ENCODE results near the gene PI4KA. TPM values are rescaled to one million over a fixed set of nuclear protein-coding genes. Genes with fewer than 3 reads are reported as not detected.

Gene PI4KA
- total and polyA plus RNA-seq, 2 donors from 2014 or later = 37.3 to 92.8 TPM

DNA sequence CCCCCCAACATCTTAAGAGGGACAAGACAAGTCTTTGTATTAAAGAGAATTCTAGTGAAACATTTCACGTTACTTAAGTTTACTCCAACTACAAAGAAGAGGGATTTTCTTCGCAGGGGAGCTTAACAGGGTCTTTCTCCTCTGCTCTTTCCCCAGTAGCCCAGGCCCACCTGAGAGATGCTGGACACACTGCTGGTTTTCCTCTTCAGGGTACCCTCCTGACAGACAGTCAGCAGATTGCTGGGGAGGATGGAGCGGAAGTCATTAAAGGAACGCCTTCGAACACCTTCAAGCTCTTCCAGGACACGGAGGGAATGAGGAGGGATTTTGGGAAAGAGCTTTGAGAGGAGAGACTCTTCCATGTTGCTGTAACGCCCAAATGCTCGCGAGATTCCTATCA is 39.1 kb downstream of the PI4KA start:
- Histone ChIP-seq H3K27ac (ENCODE audit: low read depth in 2 of 2, low read length in 2 of 2) (no peak overlapping the region), H3K9ac (ENCODE audit: low read length in 3 of 3) (no peak overlapping the region), H3K4me1 (ENCODE audit: control insufficient read depth in 2 of 3, insufficient read depth in 2 of 3, low read depth in 1 of 3, low read length in 3 of 3) (no peaks in the 10 kb centered on the region), H3K36me3 (ENCODE audit: control insufficient read depth in 2 of 3, insufficient read depth in 3 of 3, low read length in 3 of 3) (peaks cover 3 to 28% (median 18%) of the 10 kb centered on the region in 3 donors), H3K27me3 (ENCODE audit: control insufficient read depth, insufficient read depth, low read length) (no peaks in the 10 kb centered on the region), H3K9me3 (ENCODE audit: control insufficient read depth in 2 of 3, insufficient read depth in 1 of 3, low read length in 3 of 3) (no peaks in the 10 kb centered on the region), H3K4me3 (ENCODE audit: low read length in 3 of 3) (no peak overlapping the region)
- TF ChIP-seq, protein P1, sequence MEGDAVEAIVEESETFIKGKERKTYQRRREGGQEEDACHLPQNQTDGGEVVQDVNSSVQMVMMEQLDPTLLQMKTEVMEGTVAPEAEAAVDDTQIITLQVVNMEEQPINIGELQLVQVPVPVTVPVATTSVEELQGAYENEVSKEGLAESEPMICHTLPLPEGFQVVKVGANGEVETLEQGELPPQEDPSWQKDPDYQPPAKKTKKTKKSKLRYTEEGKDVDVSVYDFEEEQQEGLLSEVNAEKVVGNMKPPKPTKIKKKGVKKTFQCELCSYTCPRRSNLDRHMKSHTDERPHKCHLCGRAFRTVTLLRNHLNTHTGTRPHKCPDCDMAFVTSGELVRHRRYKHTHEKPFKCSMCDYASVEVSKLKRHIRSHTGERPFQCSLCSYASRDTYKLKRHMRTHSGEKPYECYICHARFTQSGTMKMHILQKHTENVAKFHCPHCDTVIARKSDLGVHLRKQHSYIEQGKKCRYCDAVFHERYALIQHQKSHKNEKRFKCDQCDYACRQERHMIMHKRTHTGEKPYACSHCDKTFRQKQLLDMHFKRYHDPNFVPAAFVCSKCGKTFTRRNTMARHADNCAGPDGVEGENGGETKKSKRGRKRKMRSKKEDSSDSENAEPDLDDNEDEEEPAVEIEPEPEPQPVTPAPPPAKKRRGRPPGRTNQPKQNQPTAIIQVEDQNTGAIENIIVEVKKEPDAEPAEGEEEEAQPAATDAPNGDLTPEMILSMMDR (IDR thresholded peaks at IDR 0.05; ENCODE audit: borderline replicate concordance, extremely low read depth, insufficient read depth) = no peak
- DNase-seq (no peak), FAIRE-seq (no peak)
- intact Hi-C loops (cut with DNase I) = no loop called here

DNA sequence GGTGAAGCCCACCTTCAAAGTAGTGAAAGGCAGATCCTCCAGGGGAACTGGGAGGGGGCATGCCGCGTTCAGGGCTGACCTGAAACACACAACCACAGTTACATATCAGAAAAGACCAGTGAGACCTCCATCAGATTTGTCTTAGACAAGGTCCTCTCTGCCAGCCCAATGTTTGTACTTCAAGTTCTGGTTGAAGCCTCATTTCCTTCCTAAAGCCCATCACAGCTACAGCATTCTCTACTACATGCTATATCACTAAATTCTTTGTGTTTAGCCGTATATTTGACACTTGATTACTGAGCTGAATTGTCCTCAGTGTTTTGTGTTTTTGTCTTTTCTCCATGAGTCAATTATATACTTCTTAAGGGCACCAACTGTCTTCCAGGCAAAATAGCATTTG is 40.1 kb downstream of the PI4KA start:
- TF ChIP-seq, protein P1 (IDR thresholded peaks at IDR 0.05; ENCODE audit: borderline replicate concordance, extremely low read depth, insufficient read depth) = no peak
- DNase-seq = no peak
- Histone ChIP-seq H3K9ac (ENCODE audit: low read length in 3 of 3) (no peak overlapping the region), H3K27ac (ENCODE audit: low read depth in 2 of 2, low read length in 2 of 2) (no peak overlapping the region), H3K4me1 (ENCODE audit: control insufficient read depth in 2 of 3, insufficient read depth in 2 of 3, low read depth in 1 of 3, low read length in 3 of 3) (no peaks in the 10 kb centered on the region), H3K36me3 (ENCODE audit: control insufficient read depth in 2 of 3, insufficient read depth in 3 of 3, low read length in 3 of 3) (peaks cover 3 to 21% (median 18%) of the 10 kb centered on the region in 3 donors), H3K9me3 (ENCODE audit: control insufficient read depth in 2 of 3, insufficient read depth in 1 of 3, low read length in 3 of 3) (no peaks in the 10 kb centered on the region), H3K27me3 (ENCODE audit: control insufficient read depth, insufficient read depth, low read length) (no peaks in the 10 kb centered on the region), H3K4me3 (ENCODE audit: low read length in 3 of 3) (no peak overlapping the region)
- intact Hi-C loops (cut with DNase I) = no loop called here
- FAIRE-seq = no peak

DNA sequence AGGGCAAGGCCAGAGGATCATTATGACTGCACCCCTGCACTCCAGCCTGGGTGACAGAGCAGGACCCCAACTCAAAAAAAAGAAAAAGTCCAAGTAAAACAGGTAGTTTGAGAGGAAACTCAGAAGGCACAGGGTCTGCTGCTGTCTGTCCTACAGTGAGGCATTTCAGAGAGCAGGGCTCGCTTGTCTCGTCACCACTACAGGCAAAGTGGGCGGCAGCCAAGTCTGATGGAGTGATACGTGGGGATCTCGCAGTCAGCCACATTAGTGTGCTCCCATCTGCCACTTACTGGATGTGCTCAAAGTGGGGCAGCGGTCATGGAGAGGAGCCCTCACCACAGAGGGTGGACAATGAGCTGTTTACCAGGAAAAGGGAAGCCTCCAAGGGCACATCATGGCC is 42.1 kb downstream of the PI4KA start:
- peaks cover 3 to 20% (median 19%) of the 10 kb centered on the region in 3 donors for H3K36me3 ChIP-seq (ENCODE audit: control insufficient read depth in 2 of 3, insufficient read depth in 3 of 3, low read length in 3 of 3)
- H3K9me3 ChIP-seq (ENCODE audit: control insufficient read depth in 2 of 3, insufficient read depth in 1 of 3, low read length in 3 of 3) = no peaks in the 10 kb centered on the region
- no peak overlapping the region for H3K9ac ChIP-seq (ENCODE audit: low read length in 3 of 3)
- H3K4me1 ChIP-seq (ENCODE audit: control insufficient read depth in 2 of 3, insufficient read depth in 2 of 3, low read depth in 1 of 3, low read length in 3 of 3) = no peaks in the 10 kb centered on the region
- H3K4me3 ChIP-seq (ENCODE audit: low read length in 3 of 3) = no peak overlapping the region
- DNase-seq = no peak
- no peak overlapping the region for H3K27ac ChIP-seq (ENCODE audit: low read depth in 2 of 2, low read length in 2 of 2)
- no peaks in the 10 kb centered on the region for H3K27me3 ChIP-seq (ENCODE audit: control insufficient read depth, insufficient read depth, low read length)
- intact Hi-C loops (cut with DNase I) = no loop called here
- TF ChIP-seq, protein P1 (IDR thresholded peaks at IDR 0.05; ENCODE audit: borderline replicate concordance, extremely low read depth, insufficient read depth) = no peak
- no peak for FAIRE-seq

DNA sequence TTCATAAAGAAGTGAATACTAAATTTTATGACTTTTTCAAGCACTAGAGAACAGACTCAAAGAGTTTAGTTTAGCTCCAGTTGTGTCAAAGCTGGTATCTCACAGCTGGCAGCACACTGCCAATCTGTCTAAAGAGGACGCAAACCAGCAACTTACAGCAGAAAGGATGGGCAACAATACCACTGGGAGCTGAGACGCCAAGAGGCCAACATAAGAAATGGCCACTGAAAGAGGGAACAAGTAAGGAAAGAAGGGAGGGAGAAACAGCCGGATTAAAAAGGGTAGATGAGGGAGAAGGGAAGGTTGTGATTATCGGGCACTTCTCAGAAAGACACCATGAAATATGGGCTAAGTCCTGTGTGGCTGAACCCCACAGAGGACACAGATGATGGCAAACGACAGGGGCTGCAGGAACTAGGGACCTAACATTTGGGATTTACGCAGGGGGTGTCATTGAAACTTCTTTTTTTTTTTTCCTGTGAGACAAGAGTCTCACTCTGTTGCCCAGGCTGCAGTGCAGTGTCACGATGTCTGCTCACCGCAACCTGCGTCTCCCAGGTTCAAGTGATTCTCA is 43.0 kb downstream of the PI4KA start:
- H3K4me3 ChIP-seq (ENCODE audit: low read length in 3 of 3) = no peak overlapping the region
- H3K9ac ChIP-seq (ENCODE audit: low read length in 3 of 3) = no peak overlapping the region
- DNase-seq (no peak), FAIRE-seq (no peak)
- TF ChIP-seq, protein P1 (IDR thresholded peaks at IDR 0.05; ENCODE audit: borderline replicate concordance, extremely low read depth, insufficient read depth) = no peak
- no peaks in the 10 kb centered on the region for H3K9me3 ChIP-seq (ENCODE audit: control insufficient read depth in 2 of 3, insufficient read depth in 1 of 3, low read length in 3 of 3)
- intact Hi-C loops (cut with DNase I) = no loop called here
- H3K36me3 ChIP-seq (ENCODE audit: control insufficient read depth in 2 of 3, insufficient read depth in 3 of 3, low read length in 3 of 3) = peaks cover 5 to 24% (median 19%) of the 10 kb centered on the region in 3 donors
- H3K4me1 ChIP-seq (ENCODE audit: control insufficient read depth in 2 of 3, insufficient read depth in 2 of 3, low read depth in 1 of 3, low read length in 3 of 3) = no peaks in the 10 kb centered on the region
- no peaks in the 10 kb centered on the region for H3K27me3 ChIP-seq (ENCODE audit: control insufficient read depth, insufficient read depth, low read length)
- H3K27ac ChIP-seq (ENCODE audit: low read depth in 2 of 2, low read length in 2 of 2) = no peak overlapping the region
